Measurements from ENCODE around the gene EEA1.
"Not testable (repeated sequence)": the region's sequence is repeated elsewhere in the genome, so short reads cannot be mapped to it uniquely, and the experiment has no call there.

EEA1 gene

DNA sequence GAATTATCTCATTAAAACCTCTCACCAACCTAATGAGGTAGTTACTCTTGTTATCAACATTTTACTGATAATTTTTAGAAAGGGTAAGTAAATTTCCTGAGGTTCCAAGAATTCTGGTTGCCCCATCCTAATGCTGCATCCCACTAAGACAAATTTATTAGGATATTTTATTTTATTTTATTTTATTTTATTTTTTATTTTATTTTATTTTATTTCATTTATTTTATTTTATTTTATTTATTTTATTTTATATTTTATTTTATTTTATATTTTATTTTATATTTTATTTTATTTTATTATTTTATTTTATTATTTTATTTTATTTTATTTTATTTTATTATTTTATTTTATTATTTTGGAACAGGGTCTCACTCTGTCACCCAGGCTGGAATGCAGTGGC, 179.4 kb downstream of the EEA1 start:
- not testable (repeated sequence) for DNase-seq (ENCODE audit: low read depth in 2 of 2)

DNA sequence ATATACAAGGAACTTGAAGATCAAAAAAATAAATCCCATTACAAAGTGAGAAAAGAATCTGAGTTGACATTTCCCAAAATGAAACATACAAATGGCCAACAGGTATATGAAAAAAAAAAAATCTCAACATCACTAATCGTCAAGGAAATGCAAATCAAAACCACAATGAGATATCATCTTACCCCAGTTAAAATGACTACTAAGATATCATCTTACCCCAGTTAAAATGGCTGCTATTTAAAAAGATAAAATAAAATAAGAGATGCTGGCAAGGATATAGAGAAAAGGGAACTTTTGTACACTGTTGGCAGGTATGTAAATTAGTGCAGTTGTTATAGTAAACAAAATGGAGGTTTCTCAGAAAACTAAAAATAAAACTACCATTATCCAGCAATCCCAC, 181.9 kb downstream of the EEA1 start:
- no peak for DNase-seq (ENCODE audit: low read depth in 2 of 2)

DNA sequence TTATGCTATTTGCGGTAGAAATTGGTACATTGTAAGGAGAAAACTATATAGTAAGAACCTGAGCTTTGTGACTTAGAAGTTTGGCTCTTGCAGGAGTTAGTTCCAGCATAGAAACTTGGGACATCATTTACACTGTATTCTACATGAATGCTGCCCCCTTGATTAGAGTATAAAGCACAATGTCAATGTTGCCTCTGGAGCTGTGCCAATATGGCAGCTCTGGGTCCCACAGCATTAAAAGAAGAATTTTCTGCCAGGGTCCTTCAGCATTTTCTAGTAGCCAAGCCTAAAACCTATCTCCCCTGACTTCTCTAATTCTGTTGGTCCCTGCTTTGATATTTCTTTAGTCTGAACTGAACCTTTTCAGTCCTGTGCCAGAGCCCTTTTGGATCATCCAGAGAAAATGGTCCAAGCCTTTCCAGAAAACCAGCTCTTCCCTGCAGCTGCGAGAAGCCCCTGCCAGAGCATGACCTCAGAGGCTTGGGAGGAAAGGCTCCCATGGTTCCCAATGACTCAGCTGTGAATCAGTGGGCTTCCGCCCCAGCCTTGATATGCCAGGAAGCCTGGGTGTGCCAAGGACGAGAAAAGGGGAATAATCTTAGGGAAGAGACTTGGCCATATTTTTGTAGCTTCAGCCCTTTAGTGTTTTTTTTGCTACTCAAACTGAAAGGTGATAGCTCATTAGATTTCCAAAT, 183.1 kb downstream of the EEA1 start:
- DNase-seq (ENCODE audit: low read depth in 2 of 2) = no peak

GRCh38 chr12:92743026-92743425, 186.1 kb downstream of the EEA1 start:
- no peak for DNase-seq (ENCODE audit: low read depth in 2 of 2)

DNA sequence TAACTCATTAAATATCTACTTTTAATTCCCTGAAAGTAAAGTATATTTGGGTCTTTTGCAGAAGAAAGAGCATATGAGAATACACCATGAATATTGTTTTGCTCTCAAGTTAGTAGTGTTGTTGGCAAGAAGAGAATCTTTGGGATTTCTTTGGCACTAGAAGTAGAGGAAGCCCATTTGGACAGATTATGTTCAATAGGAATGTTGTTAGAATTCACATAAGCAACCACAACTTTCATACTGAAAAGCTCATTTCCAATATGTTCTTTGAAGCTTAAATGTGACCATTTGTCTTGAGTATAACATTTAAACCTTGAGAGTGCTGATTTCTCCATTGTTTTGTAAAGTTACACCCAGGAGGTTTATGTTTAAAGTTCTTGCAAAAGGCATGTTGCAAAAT, 188.7 kb downstream of the EEA1 start:
- no peak for DNase-seq (ENCODE audit: low read depth in 2 of 2)

DNA sequence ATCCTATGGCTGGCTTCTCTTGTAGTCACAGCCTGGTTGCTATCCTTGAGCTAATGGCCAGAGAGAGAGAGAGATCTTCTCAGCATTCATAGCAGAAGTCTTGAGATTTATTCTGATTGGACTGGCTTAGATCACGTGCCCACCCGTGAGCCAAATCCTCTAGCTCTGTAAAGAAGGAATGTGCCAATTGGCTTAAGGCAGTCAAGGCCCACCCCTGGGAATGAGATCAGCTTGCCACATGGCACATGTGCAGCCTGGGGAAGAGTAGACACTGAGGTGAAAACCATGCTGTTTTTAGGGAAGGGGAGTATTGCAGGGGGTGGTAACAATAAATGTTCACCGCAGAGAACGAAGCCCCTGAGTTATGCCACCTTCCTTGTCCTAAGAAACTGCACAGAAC, 190.0 kb downstream of the EEA1 start:
- DNase-seq (ENCODE audit: low read depth in 2 of 2) = no peak

DNA sequence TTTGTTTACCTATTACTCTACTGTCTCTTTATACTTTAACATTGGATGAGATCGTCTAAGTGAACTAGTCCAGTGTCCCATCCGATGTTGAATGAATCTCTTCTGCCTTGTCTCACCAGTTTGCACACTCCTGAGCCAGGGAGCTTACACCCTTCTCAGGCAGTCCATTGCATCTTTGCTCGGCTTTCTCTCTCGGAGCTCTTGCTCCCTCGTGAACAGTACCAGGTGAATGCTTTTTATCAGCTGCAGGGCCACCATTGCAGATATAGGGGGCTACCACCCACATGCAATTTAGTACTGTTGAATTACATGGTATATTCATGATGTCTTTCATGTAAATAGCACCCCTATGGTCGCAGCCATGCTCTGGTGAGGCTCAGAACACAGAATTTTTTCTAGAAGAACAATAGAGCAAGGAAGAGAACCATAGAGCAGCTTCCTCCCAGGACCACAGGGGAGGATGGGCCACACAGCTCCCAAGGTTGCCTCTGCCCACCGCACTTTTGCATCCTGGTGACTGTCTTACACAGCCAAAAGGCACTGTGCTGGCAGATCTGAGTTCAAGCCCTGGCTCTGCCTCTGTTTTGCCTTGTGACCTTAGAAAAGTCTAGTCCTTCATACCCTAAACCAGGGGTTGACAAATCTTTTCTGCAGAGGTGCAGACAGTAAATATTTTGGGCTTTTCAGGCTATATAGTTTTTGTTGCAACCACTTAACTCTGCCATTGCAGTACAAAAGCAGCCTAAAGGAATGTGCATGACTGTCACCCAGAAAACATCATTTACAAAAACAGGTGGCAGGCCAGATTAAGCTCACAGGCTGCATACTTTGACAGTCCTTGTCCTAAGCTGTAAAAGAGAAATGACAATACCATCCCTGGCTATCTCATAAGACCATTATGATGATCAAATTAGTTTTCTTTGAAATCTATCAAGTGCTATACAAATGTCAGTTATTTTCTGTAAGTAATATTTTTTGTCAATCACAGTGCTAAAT, 190.9 kb downstream of the EEA1 start:
- no peak for DNase-seq (ENCODE audit: low read depth in 2 of 2)

- no peak for DNase-seq (ENCODE audit: low read depth in 2 of 2)
Observed at GRCh38 chr12:92736605-92737004, 192.5 kb downstream of the EEA1 start.

- DNase-seq (ENCODE audit: low read depth in 2 of 2) = no peak
Observed at GRCh38 chr12:92735131-92735721, 193.9 kb downstream of the EEA1 start.

DNA sequence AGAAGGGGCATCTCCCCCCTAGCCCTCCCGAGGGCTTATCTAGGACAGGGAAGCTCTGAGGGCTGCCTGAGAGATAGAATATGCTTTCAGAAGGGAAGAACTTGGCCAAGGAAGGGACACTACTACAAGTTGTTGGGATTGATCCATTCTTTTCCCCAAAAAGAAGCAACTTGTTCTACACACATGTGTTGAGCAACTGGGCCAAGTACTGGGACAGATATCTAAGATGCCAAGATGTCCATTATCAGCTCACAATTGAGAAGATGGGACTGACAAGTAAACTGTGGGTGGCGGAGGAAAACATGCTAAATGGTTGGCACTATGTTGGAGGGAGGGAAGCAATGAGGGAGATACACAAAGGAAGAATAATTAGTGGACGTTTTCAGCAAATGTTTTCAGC, 195.4 kb downstream of the EEA1 start:
- DNase-seq (ENCODE audit: low read depth in 2 of 2) = no peak

GRCh38 chr12:92733181-92733580, 195.9 kb downstream of the EEA1 start:
- no peak for DNase-seq (ENCODE audit: low read depth in 2 of 2)

DNA sequence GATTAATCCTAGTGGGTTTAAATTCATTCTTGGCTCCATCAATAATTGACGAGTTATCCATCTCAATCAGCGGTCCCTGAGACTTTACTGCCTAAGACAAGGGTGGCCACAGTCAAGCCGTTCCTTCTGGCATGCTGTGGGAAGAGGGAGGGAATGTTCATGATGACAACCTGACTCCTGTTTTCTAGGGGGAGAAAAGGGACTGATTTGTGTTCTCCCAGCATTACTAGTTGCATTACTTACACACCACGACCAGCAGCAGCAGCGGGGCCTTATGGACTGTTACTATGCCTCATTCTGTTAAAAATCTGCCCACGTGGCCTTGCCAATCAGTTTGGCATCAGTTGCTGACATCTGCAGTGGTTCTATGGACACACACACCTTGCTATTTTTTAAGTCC, 196.4 kb downstream of the EEA1 start:
- DNase-seq (ENCODE audit: low read depth in 2 of 2) = no peak

- DNase-seq (ENCODE audit: low read depth in 2 of 2) = no peak
Observed at GRCh38 chr12:92732216-92732615, 196.9 kb downstream of the EEA1 start.

DNA sequence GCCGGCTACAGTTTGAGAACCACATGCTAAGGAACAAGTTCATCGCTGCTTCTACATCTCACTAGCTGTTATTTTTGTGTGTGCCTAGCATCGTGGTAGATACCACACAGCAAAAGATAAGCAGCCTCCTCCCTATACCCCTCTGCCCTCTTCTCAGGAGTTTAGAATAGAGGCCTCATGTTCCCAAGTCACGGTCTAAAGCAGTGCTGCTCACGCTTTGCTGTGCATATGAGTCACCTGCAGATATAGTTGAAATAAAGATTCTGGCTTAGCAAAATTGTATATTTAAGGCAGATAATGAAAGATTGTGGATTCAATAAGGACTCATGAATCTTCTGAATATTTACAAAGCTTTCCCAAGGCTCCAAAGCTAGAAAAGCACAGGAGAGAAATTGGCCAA, 198.3 kb downstream of the EEA1 start:
- no peak for DNase-seq (ENCODE audit: low read depth in 2 of 2)

GRCh38 chr12:92729773-92730305, 199.3 kb downstream of the EEA1 start:
- DNase-seq (ENCODE audit: low read depth in 2 of 2) = no peak

GRCh38 chr12:92726850-92727249, 202.2 kb downstream of the EEA1 start:
- no peak for DNase-seq (ENCODE audit: low read depth in 2 of 2)

DNA sequence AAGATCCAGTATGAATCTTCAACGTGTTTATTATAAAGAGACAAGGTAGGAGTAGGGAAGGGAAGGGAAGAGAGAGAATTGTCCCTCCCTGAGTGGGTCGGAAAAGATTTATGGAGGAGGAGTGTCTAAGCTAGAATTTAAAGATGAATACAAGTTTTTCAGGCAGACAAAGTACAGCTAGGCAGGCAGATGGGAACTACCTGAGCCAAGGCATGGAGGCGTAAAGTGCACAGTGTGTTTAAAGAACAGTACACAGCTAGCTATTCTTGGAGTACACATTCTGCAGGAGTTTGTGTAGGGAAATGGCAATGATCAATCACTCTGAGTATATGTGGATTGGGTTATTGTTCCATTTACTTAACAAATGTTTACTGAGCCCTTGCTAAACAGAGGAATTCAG, 206.2 kb downstream of the EEA1 start:
- no peak for DNase-seq (ENCODE audit: low read depth in 2 of 2)

DNA sequence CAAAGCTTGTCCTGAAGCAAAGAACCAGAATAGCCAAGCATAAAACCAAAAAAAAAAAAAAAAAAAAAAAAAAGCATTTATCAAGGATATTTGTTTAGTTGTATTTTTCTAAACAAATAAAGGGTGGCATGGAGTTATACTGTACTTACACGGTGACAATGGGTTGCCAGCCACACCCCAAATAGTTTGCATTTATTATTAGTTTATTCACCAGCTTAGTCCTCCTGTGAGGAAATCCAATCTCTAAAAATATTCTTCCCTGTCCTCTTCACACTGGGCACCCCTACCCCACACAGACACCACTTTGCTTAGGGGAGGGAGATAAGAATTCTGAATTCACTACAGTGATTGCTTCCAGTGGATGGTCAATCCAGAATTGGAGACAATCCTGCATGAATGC, 207.4 kb downstream of the EEA1 start:
- no peak for DNase-seq (ENCODE audit: low read depth in 2 of 2)

GRCh38 chr12:92721130-92721529, 208.0 kb downstream of the EEA1 start:
- DNase-seq (ENCODE audit: low read depth in 2 of 2) = no peak
